ENCODE measurements around the gene FADS2.

GRCh38 chr11:61908730-61909316 lies 80.7 kb downstream of the FADS2 start:
- TF ChIP-seq CTCF (conservative IDR thresholded peaks at IDR 0.05; ENCODE audit: low read length) (no peak), EZH2phosphoT487 (IDR thresholded peaks at IDR 0.05; ENCODE audit: borderline replicate concordance, low read depth, low read length) (no peak)

Data from OCI-LY7 (cell line).